KMS-11 (cell line): ENCODE results near the gene BEGAIN.

Experiments
- H2AFZ ChIP-seq: fragments of 200-600 bp; sonication (generic); 2 replicates; pipeline ENCODE4 v1.6.1; 2016; ENCODE audit warnings: antibody characterized with exemption, mixed run types, low read depth
- H3K27ac ChIP-seq: fragments of 200-600 bp; sonication (generic); 2 replicates; pipeline ENCODE4 v1.6.1; 2016; ENCODE audit warnings: mild to moderate bottlenecking, mixed run types
- H3K27me3 ChIP-seq: fragments of 200-600 bp; sonication (generic); 2 replicates; pipeline ENCODE4 v1.6.1; 2017; ENCODE audit warnings: mild to moderate bottlenecking, low read depth, mixed run types, moderate library complexity; ENCODE audit not compliant: insufficient read depth
- H3K36me3 ChIP-seq: fragments of 200-600 bp; sonication (generic); 2 replicates; pipeline ENCODE4 v1.6.1; 2017; ENCODE audit warnings: mild to moderate bottlenecking, mixed run types; ENCODE audit not compliant: insufficient read depth
- H3K4me1 ChIP-seq: fragments of 200-600 bp; sonication (generic); 2 replicates; pipeline ENCODE4 v1.6.1; 2016; ENCODE audit warnings: mild to moderate bottlenecking, low read depth, mixed run types; ENCODE audit not compliant: poor library complexity, severe bottlenecking
- H3K4me2 ChIP-seq: fragments of 200-600 bp; sonication (generic); 2 replicates; pipeline ENCODE4 v1.7.0; 2016; ENCODE audit warnings: mild to moderate bottlenecking, mixed run types
- H3K4me3 ChIP-seq: fragments of 200-600 bp; sonication (generic); IDR thresholded peaks from 2 replicates; pipeline ENCODE4 v1.6.1; 2017; ENCODE audit warnings: low read depth, low read length, mixed read lengths; ENCODE audit not compliant: insufficient read depth
- H3K79me2 ChIP-seq: fragments of 200-600 bp; sonication (generic); 2 replicates; pipeline ENCODE4 v1.6.1; 2016; ENCODE audit warnings: low read depth, mixed run types; ENCODE audit not compliant: insufficient read depth
- H3K9ac ChIP-seq: fragments of 200-600 bp; sonication (generic); 2 replicates; pipeline ENCODE4 v1.6.1; 2016; ENCODE audit warnings: mild to moderate bottlenecking, mixed run types
- H4K20me1 ChIP-seq: fragments of 200-600 bp; sonication (generic); 2 replicates; pipeline ENCODE4 v1.6.1; 2016; ENCODE audit warnings: mild to moderate bottlenecking, mixed run types; ENCODE audit not compliant: insufficient read depth
- TF ChIP-seq, protein P1 (sequence below): fragments of 200-600 bp; sonication (generic); conservative IDR thresholded peaks from 2 replicates; pipeline ENCODE4 v1.6.1; 2017; ENCODE audit warnings: low read depth, mild to moderate bottlenecking, antibody characterized with exemption, low read length, moderate library complexity, mixed read lengths

BEGAIN gene

DNA sequence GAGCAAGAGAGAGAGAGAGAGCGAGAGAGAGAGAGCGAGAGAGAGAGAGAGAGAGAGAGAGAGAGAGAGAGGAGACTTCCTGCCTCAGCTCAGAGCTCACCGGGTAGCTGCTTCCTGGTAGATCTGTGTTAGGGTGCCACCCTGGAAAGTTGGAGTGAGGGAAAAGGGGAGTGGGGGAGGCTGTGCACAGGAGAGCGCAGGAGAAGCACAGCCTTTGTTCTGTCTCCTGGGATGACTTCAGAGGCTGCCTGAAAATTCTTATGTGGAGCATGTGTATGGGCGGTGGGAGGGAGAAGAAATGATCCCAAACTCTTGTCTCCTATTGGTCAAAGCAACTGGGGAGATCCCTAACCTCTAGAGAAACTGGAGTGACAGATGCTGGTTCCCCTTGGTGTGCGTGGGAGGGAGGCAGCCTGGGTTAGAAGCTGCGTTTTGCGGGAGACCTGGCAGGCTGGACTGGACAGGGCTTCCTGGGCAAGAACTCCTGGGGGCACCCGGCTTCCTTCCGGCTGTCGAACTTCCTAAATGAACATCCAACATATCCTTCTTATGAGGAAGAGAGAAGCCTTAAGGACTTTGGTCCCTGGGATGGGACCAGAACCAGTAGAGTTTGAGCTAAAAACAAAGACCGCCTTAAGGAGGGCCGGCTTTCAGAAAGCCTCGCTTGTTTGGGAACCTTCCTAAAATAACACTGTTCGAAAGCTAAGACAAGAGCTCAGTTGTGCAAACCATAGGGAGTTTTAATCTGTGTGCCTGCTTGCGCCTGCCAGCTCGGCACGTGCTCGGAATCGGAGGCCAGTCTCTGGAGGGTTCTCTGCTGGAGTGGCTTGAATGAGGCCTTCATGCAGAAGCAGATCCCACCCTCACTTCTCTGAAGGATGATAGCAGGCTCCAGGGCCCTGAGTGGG, 30.4 kb upstream of the BEGAIN start:
- Histone ChIP-seq H3K4me2 (no peak overlapping the region), H3K27me3 (peaks cover 69% of the 10 kb centered on the region)

DNA sequence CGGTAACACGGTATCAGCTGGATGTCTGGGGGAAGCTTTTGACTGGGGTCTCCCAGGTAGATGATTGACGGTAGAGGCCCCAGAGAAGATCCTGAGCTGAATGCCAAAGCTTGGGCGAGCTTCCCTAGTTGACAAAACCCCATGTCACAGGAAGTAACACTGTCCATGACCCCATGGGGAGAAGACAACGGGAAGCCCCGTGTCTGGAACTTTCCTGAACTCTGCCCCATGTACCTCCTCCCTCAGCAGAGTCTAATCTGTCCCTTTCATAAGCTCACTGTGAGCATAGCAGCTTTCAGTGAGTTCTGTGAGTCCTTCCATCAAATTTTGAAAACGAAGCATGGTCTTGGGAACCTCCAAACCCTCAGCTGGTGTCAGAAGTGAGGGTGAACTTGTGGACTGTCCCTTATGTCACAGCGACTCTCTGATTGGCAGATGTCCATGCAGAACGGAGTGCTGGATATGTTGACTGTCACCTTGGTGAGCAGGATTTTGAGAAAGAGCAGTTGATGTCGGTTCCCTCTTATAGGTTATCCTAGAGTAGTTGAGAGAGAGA, 29.7 kb upstream of the BEGAIN start:
- Histone ChIP-seq H3K27me3 (peaks cover 65% of the 10 kb centered on the region), H3K4me1 (no peaks in the 10 kb centered on the region), H3K4me3 (no peak overlapping the region), H3K4me2 (no peak overlapping the region), H2AFZ (no peak overlapping the region), H4K20me1 (no peaks in the 10 kb centered on the region), H3K9ac (no peak overlapping the region), H3K79me2 (no peaks in the 10 kb centered on the region), H3K27ac (no peak overlapping the region), H3K36me3 (no peaks in the 10 kb centered on the region)
- TF ChIP-seq, protein P1, sequence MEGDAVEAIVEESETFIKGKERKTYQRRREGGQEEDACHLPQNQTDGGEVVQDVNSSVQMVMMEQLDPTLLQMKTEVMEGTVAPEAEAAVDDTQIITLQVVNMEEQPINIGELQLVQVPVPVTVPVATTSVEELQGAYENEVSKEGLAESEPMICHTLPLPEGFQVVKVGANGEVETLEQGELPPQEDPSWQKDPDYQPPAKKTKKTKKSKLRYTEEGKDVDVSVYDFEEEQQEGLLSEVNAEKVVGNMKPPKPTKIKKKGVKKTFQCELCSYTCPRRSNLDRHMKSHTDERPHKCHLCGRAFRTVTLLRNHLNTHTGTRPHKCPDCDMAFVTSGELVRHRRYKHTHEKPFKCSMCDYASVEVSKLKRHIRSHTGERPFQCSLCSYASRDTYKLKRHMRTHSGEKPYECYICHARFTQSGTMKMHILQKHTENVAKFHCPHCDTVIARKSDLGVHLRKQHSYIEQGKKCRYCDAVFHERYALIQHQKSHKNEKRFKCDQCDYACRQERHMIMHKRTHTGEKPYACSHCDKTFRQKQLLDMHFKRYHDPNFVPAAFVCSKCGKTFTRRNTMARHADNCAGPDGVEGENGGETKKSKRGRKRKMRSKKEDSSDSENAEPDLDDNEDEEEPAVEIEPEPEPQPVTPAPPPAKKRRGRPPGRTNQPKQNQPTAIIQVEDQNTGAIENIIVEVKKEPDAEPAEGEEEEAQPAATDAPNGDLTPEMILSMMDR: no peak

More for the DNA sequence above, 30.4 kb upstream of the BEGAIN start:
- Histone ChIP-seq H3K36me3 (no peaks in the 10 kb centered on the region), H3K79me2 (no peaks in the 10 kb centered on the region), H4K20me1 (no peaks in the 10 kb centered on the region), H3K4me3 (no peak overlapping the region), H2AFZ (no peak overlapping the region), H3K27ac (no peak overlapping the region), H3K4me1 (no peaks in the 10 kb centered on the region), H3K9ac (no peak overlapping the region)
- TF ChIP-seq, protein P1: no peak

DNA sequence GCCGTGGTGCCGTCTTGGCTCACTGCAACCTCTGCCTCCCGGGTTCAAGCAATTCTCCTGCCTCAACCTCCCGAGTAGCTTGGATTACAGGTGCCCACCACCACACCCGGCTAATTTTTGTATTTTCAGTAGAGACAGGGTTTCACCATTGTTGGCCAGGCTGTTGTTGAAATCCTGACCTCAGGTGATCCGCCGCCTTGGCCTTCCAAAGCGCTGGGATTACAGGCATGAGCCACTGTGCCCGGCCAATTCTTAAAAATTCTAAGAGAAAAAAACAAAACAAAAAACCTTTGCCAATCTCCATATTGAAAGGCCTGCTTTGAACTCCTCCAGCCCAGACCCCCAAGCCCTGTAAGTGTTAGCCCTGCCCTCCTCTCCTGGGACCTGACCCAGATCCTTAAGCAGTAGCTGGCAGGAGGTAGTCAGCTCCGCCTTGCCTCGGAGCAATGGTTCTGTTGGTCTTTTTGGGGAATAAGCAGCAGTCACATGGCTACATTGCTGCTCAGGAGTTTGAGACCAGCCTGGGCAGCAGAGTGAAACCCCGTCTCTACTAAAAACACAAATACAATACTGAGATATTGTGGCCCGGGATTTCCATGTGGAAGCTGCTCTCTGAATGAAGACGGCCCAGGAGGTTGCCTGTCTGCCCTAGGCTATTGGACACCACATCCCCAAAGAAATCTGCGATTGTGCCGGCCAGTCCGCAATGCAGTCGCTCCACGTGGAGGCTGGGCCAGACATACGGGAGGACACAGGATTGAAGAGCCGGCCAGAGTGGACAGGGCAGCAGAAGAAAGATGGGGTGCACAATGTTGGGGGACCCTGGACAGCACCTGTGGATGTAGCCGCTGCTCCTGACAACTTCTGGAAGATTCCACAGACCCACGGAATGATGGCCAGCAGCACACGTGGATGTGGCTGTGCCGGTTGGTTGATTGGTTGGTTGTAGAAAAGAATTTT, 28.8 kb upstream of the BEGAIN start:
- Histone ChIP-seq H3K27ac (no peak overlapping the region), H3K4me1 (no peaks in the 10 kb centered on the region), H3K4me2 (no peak overlapping the region), H3K79me2 (no peaks in the 10 kb centered on the region), H2AFZ (no peak overlapping the region), H3K4me3 (no peak overlapping the region), H3K27me3 (peaks cover 58% of the 10 kb centered on the region), H3K36me3 (no peaks in the 10 kb centered on the region), H4K20me1 (no peaks in the 10 kb centered on the region), H3K9ac (no peak overlapping the region)
- TF ChIP-seq, protein P1: no peak

DNA sequence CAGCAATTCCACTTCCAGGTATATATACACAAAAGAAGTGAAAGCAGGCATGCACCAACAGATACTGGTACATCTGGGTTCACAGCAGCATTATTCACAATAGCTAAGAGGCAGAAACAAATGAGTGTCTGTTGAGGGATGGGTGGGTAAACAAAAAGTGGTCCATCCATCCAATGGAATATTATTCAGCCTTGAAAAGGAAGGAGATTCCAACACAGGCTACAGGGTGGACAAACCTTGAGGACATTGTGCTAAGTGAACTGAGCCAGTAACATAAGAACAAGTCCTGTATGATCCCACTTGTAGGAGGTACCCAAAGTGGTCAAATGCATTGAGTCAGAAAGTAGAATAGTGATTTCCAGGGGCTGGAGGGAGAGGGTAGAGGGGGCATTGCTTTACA, 27.6 kb upstream of the BEGAIN start:
- Histone ChIP-seq H3K36me3 (no peaks in the 10 kb centered on the region), H3K4me2 (no peak overlapping the region), H3K27me3 (peaks cover 47% of the 10 kb centered on the region), H3K9ac (no peak overlapping the region), H4K20me1 (no peaks in the 10 kb centered on the region), H3K27ac (no peak overlapping the region), H2AFZ (no peak overlapping the region), H3K4me3 (no peak overlapping the region), H3K4me1 (no peaks in the 10 kb centered on the region), H3K79me2 (no peaks in the 10 kb centered on the region)
- TF ChIP-seq, protein P1: no peak
